GM12878 (cell line): Measurements from ENCODE around the gene CDC16. TPM values are rescaled to one million over a fixed set of nuclear protein-coding genes. Genes with fewer than 3 reads are reported as not detected.

Source experiments
- BCLAF1 ChIP-seq: fragments of 450-650 bp; IDR thresholded peaks from 2 replicates; pipeline ENCODE4 v1.6.1; 2017; ENCODE audit warnings: antibody characterized with exemption, mild to moderate bottlenecking, moderate library complexity
- CTCF ChIP-seq, 3 experiments: IDR thresholded peaks in 2 of 3; conservative IDR thresholded peaks in 1 of 3; 2 replicates each; pipeline ENCODE4 v1.5.1; 2011; ENCODE audit warnings: low read depth in 3 of 3, low read length in 3 of 3, mild to moderate bottlenecking in 3 of 3, control low read depth in 2 of 3, moderate library complexity in 2 of 3, inconsistent platforms in 1 of 3, mixed read lengths in 1 of 3; ENCODE audit not compliant: control insufficient read depth in 2 of 3, insufficient read depth in 1 of 3; ENCODE audit errors: extremely low read depth in 1 of 3
- CUX1 ChIP-seq: IDR thresholded peaks from 2 replicates; pipeline ENCODE4 v1.6.1; 2012; ENCODE audit warnings: improper control_type of control experiment, low read depth, low read length; ENCODE audit not compliant: insufficient replicate concordance
- PAX8 ChIP-seq: fragments of 450-650 bp; IDR thresholded peaks from 2 replicates; pipeline ENCODE4 v1.6.1; 2017; ENCODE audit warnings: mild to moderate bottlenecking, moderate library complexity
- polyA plus RNA-seq, 11 experiments: library from polyadenylated mRNA; depleted of rRNA in 4 of 11; unstranded in 6 of 11; stranded (reverse) in 5 of 11; fragments of >200 nt; fragmentation: Nextera tagmentation in 4 of 11; fragmentation: Illumina TruSeq in 1 of 11; extraction: Ambion mirVana in 4 of 11; extraction: Trizol in 1 of 11; gene quantifications; 1 replicate in 1 of 11; 2 replicates in 10 of 11; pipeline versions ENCODE4 v1.2.1 to v1.2.3, GENCODE V29; 2011 to 2016; ENCODE audit warnings: inconsistent platforms in 2 of 11, missing spikeins in 2 of 11, low read depth in 1 of 11
- total RNA-seq, 4 experiments: library from RNA; depleted of rRNA in 3 of 4; stranded (reverse); fragments of >200 nt in 3 of 4; fragmentation: Illumina TruSeq in 1 of 4; extraction: Trizol in 1 of 4; gene quantifications; 2 replicates each; pipeline versions ENCODE4 v1.2.1 to v1.2.3, GENCODE V29; 2013 to 2021

The CDC16 gene
- total and polyA plus RNA-seq, 10 of the 15 experiments (the other 5 are each of a cell fraction or from before 2014, with no cell fraction given), result 15.4 to 92.9 (median 31.4) TPM

- TF ChIP-seq BCLAF1 (no peak), PAX8 (no peak), CUX1 (no peak), CTCF (IDR thresholded peaks at IDR 0.05 in 2 of 3, conservative IDR thresholded peaks at IDR 0.05 in 1 of 3; ENCODE audit: control insufficient read depth in 2 of 3, extremely low read depth in 1 of 3, insufficient read depth in 1 of 3, low read depth in 3 of 3, low read length in 3 of 3) (no peak)
Measured at GRCh38 chr13:114309086-114309485, 74.4 kb downstream of the CDC16 start (continued).
